Measurements from ENCODE around the gene LUC7L3. TPM values are rescaled to one million over a fixed set of nuclear protein-coding genes. Genes with fewer than 3 reads are reported as not detected.

LUC7L3 gene
- polyA plus RNA-seq, 2 donors, result 46.6 to 80.7 TPM

DNA sequence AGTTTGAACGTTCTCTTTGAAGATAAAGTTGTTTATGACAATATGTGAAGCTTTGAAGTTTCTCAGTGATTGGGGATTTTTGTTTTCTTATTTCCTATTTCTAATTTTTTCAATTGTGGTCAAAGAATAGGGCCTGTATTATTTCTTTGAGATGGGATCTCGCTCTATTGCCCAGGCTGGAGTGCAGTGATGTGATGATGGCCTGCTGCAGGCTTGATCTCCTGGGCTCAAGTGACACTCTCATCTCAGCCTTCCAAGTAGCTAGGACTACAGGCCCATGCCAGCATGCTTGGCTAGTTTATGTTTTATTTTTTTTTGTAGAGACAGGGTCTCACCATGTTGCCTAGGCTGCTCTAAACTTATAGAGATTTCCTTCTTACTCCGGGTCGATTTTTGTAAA lies 59.6 kb downstream of the LUC7L3 start:
- Histone ChIP-seq H3K27ac (ENCODE audit: low read depth in 2 of 2, low read length in 1 of 2) (no peak overlapping the region), H3K4me1 (ENCODE audit: control insufficient read depth in 2 of 2, insufficient read depth in 2 of 2, low read length in 1 of 2) (no peaks in the 10 kb centered on the region)
- 81 to 84% methylated on average over 4 of the region's 4 CpGs for WGBS, 2 donors

DNA sequence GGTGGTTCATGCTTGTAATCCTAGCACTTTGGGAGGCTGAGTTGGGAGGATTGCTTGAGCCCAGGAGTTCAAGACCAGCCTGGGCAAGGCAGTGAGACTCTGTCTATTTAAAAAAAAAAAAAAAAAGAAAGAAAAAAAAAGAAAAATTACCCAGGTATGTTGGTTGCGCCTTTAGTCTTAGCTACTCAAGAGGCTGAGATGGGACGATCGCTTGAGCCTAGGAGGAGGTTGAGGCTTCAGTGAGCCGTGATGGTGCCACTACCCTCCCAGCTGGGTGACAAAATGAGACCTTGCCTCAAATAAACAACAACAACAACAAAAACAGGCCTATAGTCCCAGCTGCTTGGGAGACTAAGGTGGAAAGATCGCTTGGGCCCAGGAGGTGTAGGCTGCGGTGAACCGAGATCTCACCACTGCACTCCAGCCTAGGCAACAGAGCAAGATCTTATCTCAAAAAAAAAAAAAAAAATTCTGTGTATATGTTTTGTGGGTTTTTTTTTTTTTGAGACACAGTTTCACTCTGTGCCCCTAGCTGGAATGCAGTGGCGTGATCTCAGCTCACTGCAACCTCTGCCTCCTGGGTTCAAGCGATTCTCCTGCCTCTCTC lies 60.4 kb downstream of the LUC7L3 start:
- no peaks in the 10 kb centered on the region for H3K9me3 ChIP-seq (ENCODE audit: control insufficient read depth in 2 of 2, insufficient read depth in 1 of 2, low read depth in 1 of 2, low read length in 1 of 2)
- no peaks in the 10 kb centered on the region for H3K27me3 ChIP-seq (ENCODE audit: control insufficient read depth in 1 of 2, insufficient read depth in 2 of 2, low read length in 2 of 2)
- H3K27ac ChIP-seq (ENCODE audit: low read depth in 2 of 2, low read length in 1 of 2), result no peak overlapping the region

More for the DNA sequence above, 59.6 kb downstream of the LUC7L3 start:
- Histone ChIP-seq H3K27me3 (ENCODE audit: control insufficient read depth in 1 of 2, insufficient read depth in 2 of 2, low read length in 2 of 2) (no peaks in the 10 kb centered on the region), H3K9me3 (ENCODE audit: control insufficient read depth in 2 of 2, insufficient read depth in 1 of 2, low read depth in 1 of 2, low read length in 1 of 2) (no peaks in the 10 kb centered on the region), H3K4me3 (ENCODE audit: low read depth in 1 of 2, low read length in 2 of 2) (no peak overlapping the region), H3K36me3 (ENCODE audit: control insufficient read depth in 2 of 2, insufficient read depth in 2 of 2, low read length in 1 of 2) (no peaks in the 10 kb centered on the region)

DNA sequence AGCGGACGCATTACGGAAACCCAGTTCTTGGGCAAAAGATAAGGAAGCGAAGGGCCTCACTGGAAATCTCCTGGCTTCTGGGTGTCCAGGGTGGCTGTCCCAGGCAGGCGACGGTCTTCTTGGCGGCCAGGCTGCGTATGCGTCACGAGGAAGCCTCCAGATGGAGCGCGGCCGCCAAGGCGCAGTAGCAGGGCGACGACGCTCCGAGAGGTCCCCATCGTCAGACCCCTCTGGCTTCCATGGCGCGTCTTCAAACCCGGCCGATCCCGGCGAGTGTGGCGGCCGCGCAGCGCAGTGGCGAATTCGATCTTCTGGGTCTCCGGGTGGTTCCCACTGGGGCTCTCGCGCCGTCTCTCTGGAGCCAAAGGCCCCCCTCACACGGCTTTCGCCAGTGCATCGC lies 61.8 kb downstream of the LUC7L3 start:
- Histone ChIP-seq H3K27ac (ENCODE audit: low read depth in 2 of 2, low read length in 1 of 2) (no peak overlapping the region), H3K4me1 (ENCODE audit: control insufficient read depth in 2 of 2, insufficient read depth in 2 of 2, low read length in 1 of 2) (peaks cover 0 to 6% of the 10 kb centered on the region in 2 donors), H3K4me3 (ENCODE audit: low read depth in 1 of 2, low read length in 2 of 2) (no peak overlapping the region), H3K9me3 (ENCODE audit: control insufficient read depth in 2 of 2, insufficient read depth in 1 of 2, low read depth in 1 of 2, low read length in 1 of 2) (no peaks in the 10 kb centered on the region), H3K27me3 (ENCODE audit: control insufficient read depth in 1 of 2, insufficient read depth in 2 of 2, low read length in 2 of 2) (no peaks in the 10 kb centered on the region), H3K36me3 (ENCODE audit: control insufficient read depth in 2 of 2, insufficient read depth in 2 of 2, low read length in 1 of 2) (no peaks in the 10 kb centered on the region)
- WGBS, 2 donors, result 56 to 59% methylated on average over 38 of the region's 38 CpGs

More for the DNA sequence above, 60.4 kb downstream of the LUC7L3 start:
- WGBS, 2 donors, result 83 to 87% methylated on average over 9 of the region's 9 CpGs
- no peaks in the 10 kb centered on the region for H3K36me3 ChIP-seq (ENCODE audit: control insufficient read depth in 2 of 2, insufficient read depth in 2 of 2, low read length in 1 of 2)
- peaks cover 0 to 5% of the 10 kb centered on the region in 2 donors for H3K4me1 ChIP-seq (ENCODE audit: control insufficient read depth in 2 of 2, insufficient read depth in 2 of 2, low read length in 1 of 2)
- no peak overlapping the region for H3K4me3 ChIP-seq (ENCODE audit: low read depth in 1 of 2, low read length in 2 of 2)

DNA sequence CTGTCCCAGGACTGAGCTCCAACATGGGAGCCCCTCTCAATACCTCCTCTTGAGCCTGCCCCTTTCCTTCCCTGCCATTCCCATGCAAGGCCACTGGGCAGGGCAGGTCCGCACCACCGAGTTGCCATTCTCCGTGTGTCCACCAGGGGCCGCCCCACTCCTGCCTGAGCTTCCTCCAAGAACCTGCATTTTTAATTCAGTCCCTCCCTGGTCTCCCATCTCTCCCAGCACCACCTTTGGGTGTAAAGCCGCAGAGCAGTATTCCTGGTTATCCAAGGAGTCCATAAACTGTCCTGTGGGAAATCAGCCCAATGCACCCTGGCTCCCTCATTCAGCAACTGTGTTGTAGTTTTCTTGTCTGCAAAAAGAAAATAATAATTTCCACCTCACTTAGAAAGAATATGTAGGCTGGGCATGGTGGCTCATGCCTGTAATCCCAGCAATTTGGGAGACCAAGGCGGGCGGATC lies 63.8 kb downstream of the LUC7L3 start:
- 12 to 18% methylated on average over 7 of the region's 7 CpGs for WGBS, 2 donors
- no peak overlapping the region for H3K4me3 ChIP-seq (ENCODE audit: low read depth in 1 of 2, low read length in 2 of 2)
- H3K9me3 ChIP-seq (ENCODE audit: control insufficient read depth in 2 of 2, insufficient read depth in 1 of 2, low read depth in 1 of 2, low read length in 1 of 2), result no peaks in the 10 kb centered on the region
- H3K27ac ChIP-seq (ENCODE audit: low read depth in 2 of 2, low read length in 1 of 2), result no peak overlapping the region
- no peaks in the 10 kb centered on the region for H3K36me3 ChIP-seq (ENCODE audit: control insufficient read depth in 2 of 2, insufficient read depth in 2 of 2, low read length in 1 of 2)
- H3K4me1 ChIP-seq (ENCODE audit: control insufficient read depth in 2 of 2, insufficient read depth in 2 of 2, low read length in 1 of 2), result peaks cover 3 to 16% of the 10 kb centered on the region in 2 donors
- H3K27me3 ChIP-seq (ENCODE audit: control insufficient read depth in 1 of 2, insufficient read depth in 2 of 2, low read length in 2 of 2), result no peaks in the 10 kb centered on the region

DNA sequence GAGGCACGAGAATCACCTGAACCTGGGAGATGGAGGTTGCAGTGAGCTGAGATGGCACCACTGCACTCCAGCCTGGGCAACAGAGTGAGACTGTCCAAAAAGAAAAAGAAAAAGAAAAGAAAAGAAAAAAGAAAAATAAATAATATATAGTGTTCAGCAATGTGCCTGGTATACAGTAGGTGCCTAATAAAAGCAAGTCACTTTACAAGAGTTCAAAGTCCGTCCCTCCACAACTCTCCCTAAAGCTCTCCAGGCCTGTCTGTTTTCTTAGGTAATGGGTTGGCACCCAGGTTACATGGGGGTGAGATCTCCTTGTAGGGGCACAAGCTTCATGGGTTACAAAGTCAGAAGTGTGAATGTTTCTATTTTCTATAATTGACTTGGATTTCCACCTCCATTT lies 64.5 kb downstream of the LUC7L3 start:
- no peaks in the 10 kb centered on the region for H3K27me3 ChIP-seq (ENCODE audit: control insufficient read depth in 1 of 2, insufficient read depth in 2 of 2, low read length in 2 of 2)
- H3K4me3 ChIP-seq (ENCODE audit: low read depth in 1 of 2, low read length in 2 of 2), result no peak overlapping the region
- H3K4me1 ChIP-seq (ENCODE audit: control insufficient read depth in 2 of 2, insufficient read depth in 2 of 2, low read length in 1 of 2), result peaks cover 3 to 16% of the 10 kb centered on the region in 2 donors
- no peaks in the 10 kb centered on the region for H3K36me3 ChIP-seq (ENCODE audit: control insufficient read depth in 2 of 2, insufficient read depth in 2 of 2, low read length in 1 of 2)
- no peaks in the 10 kb centered on the region for H3K9me3 ChIP-seq (ENCODE audit: control insufficient read depth in 2 of 2, insufficient read depth in 1 of 2, low read depth in 1 of 2, low read length in 1 of 2)
- 86 to 91% methylated on average over 2 of the region's 2 CpGs for WGBS, 2 donors
- no peak overlapping the region for H3K27ac ChIP-seq (ENCODE audit: low read depth in 2 of 2, low read length in 1 of 2)

DNA sequence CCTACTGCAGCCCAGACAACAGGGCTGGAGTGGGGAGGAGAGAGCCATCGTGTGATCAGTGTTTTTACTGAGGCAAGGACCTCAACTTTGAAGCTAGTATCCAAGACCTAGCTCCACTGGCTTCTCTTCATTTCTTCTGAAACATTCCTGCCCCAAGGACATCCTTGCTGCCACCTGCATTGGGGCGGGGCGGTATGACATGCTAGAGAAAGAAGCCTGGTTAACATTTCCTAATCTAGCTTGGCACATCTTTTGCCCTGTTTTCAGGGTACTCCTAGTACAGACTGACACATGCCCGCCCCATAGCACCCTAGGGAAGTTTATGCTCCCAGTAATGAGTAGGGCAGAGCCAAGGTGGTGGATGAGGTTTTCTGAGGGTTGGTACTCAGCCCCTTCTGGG lies 65.7 kb downstream of the LUC7L3 start:
- WGBS, 2 donors, result 48 to 58% methylated on average over 4 of the region's 4 CpGs
- peak overlapping the region; percentile 61 to 68 for H3K27ac ChIP-seq (ENCODE audit: low read depth in 2 of 2, low read length in 1 of 2)
- no peaks in the 10 kb centered on the region for H3K9me3 ChIP-seq (ENCODE audit: control insufficient read depth in 2 of 2, insufficient read depth in 1 of 2, low read depth in 1 of 2, low read length in 1 of 2)
- H3K4me1 ChIP-seq (ENCODE audit: control insufficient read depth in 2 of 2, insufficient read depth in 2 of 2, low read length in 1 of 2), result peaks cover 3 to 16% of the 10 kb centered on the region in 2 donors
- H3K27me3 ChIP-seq (ENCODE audit: control insufficient read depth in 1 of 2, insufficient read depth in 2 of 2, low read length in 2 of 2), result no peaks in the 10 kb centered on the region
- H3K36me3 ChIP-seq (ENCODE audit: control insufficient read depth in 2 of 2, insufficient read depth in 2 of 2, low read length in 1 of 2), result no peaks in the 10 kb centered on the region
- no peak overlapping the region for H3K4me3 ChIP-seq (ENCODE audit: low read depth in 1 of 2, low read length in 2 of 2)

DNA sequence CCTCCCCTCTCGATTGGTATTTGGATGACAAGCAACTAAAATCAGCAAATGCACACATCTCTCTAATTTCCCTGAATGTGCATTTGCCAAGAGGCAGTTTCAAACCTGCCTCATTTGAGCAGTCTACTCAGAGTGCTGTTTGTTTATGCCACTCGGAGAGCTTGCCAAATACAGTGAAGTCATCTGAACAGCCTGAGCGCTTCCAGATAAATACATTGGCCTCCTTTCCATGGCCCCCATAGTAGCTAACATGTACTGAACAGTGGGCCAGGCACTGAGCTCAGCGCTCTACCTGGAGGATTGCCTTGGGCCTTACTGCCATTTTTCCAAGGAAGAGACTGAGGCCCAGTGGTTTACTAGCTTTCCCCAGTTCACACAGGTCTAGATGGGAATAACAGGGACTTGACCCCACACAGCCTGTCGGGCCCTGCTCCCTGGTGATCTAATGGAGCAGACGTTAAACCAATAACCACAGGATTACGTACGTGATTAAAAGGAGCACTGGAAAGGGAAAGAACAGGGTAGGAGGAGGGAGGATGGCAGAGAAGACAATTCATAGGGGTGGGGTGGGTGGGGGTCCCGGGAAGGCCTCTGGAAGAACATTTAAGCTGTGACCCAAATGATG lies 66.7 kb downstream of the LUC7L3 start:
- no peaks in the 10 kb centered on the region for H3K9me3 ChIP-seq (ENCODE audit: control insufficient read depth in 2 of 2, insufficient read depth in 1 of 2, low read depth in 1 of 2, low read length in 1 of 2)
- WGBS, 2 donors, result 34 to 46% methylated on average over 9 of the region's 9 CpGs
- H3K4me3 ChIP-seq (ENCODE audit: low read depth in 1 of 2, low read length in 2 of 2), result no peak overlapping the region
- peaks cover 3 to 16% of the 10 kb centered on the region in 2 donors for H3K4me1 ChIP-seq (ENCODE audit: control insufficient read depth in 2 of 2, insufficient read depth in 2 of 2, low read length in 1 of 2)
- H3K27me3 ChIP-seq (ENCODE audit: control insufficient read depth in 1 of 2, insufficient read depth in 2 of 2, low read length in 2 of 2), result no peaks in the 10 kb centered on the region
- H3K36me3 ChIP-seq (ENCODE audit: control insufficient read depth in 2 of 2, insufficient read depth in 2 of 2, low read length in 1 of 2), result no peaks in the 10 kb centered on the region
- peak overlapping the region; percentile 66 to 87 for H3K27ac ChIP-seq (ENCODE audit: low read depth in 2 of 2, low read length in 1 of 2)

DNA sequence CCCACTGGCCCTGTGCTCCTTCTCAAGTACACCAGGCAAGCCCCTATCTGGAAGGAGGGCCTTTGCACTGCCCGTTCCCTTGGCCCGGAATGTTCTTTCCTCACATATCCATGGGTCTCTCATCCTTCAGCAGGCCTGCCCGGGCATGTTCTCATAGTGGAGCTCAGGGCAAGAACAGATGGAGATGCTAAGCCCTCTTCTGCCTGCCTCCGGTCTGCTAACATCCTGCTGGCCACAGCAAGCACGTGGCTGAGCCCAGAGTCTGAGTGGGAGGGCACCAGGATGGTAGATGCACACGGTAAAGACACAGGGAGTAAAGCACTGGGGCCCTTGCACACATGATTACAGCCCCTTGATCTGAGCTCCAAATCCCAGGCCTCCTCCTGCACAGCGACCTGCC lies 67.7 kb downstream of the LUC7L3 start:
- Histone ChIP-seq H3K27me3 (ENCODE audit: control insufficient read depth in 1 of 2, insufficient read depth in 2 of 2, low read length in 2 of 2) (no peaks in the 10 kb centered on the region), H3K9me3 (ENCODE audit: control insufficient read depth in 2 of 2, insufficient read depth in 1 of 2, low read depth in 1 of 2, low read length in 1 of 2) (no peaks in the 10 kb centered on the region), H3K27ac (ENCODE audit: low read depth in 2 of 2, low read length in 1 of 2) (peak overlapping the region in 1 of 2 donors; percentile 15), H3K4me1 (ENCODE audit: control insufficient read depth in 2 of 2, insufficient read depth in 2 of 2, low read length in 1 of 2) (peaks cover 3 to 16% of the 10 kb centered on the region in 2 donors), H3K4me3 (ENCODE audit: low read depth in 1 of 2, low read length in 2 of 2) (no peak overlapping the region), H3K36me3 (ENCODE audit: control insufficient read depth in 2 of 2, insufficient read depth in 2 of 2, low read length in 1 of 2) (no peaks in the 10 kb centered on the region)
- WGBS, 2 donors, result 52 to 66% methylated on average over 7 of the region's 7 CpGs

DNA sequence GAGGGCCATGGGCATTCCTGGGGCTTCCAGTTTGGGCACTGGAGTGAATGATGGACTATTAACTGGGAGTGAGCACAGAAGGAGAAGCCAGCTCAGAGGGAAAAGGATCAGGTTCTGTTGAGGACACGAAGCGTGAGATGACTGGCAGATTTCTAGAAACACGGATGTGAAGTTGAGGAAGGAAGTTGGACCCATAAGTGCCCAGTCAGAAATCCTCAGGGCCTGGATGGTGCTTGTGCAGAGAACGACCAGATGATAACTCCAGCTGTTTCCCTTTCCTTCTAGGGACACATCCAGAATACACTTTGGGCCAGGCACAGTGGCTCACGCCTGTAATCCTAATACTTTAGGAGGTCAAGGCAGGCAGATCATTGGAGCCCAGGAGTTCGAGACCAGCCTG lies 71.2 kb downstream of the LUC7L3 start:
- 79 to 83% methylated on average over 6 of the region's 6 CpGs for WGBS, 2 donors
- no peaks in the 10 kb centered on the region for H3K27me3 ChIP-seq (ENCODE audit: control insufficient read depth in 1 of 2, insufficient read depth in 2 of 2, low read length in 2 of 2)
- no peaks in the 10 kb centered on the region for H3K9me3 ChIP-seq (ENCODE audit: control insufficient read depth in 2 of 2, insufficient read depth in 1 of 2, low read depth in 1 of 2, low read length in 1 of 2)
- no peak overlapping the region for H3K27ac ChIP-seq (ENCODE audit: low read depth in 2 of 2, low read length in 1 of 2)
- no peak overlapping the region for H3K4me3 ChIP-seq (ENCODE audit: low read depth in 1 of 2, low read length in 2 of 2)
- H3K4me1 ChIP-seq (ENCODE audit: control insufficient read depth in 2 of 2, insufficient read depth in 2 of 2, low read length in 1 of 2), result peaks cover 3 to 10% of the 10 kb centered on the region in 2 donors
- H3K36me3 ChIP-seq (ENCODE audit: control insufficient read depth in 2 of 2, insufficient read depth in 2 of 2, low read length in 1 of 2), result no peaks in the 10 kb centered on the region

DNA sequence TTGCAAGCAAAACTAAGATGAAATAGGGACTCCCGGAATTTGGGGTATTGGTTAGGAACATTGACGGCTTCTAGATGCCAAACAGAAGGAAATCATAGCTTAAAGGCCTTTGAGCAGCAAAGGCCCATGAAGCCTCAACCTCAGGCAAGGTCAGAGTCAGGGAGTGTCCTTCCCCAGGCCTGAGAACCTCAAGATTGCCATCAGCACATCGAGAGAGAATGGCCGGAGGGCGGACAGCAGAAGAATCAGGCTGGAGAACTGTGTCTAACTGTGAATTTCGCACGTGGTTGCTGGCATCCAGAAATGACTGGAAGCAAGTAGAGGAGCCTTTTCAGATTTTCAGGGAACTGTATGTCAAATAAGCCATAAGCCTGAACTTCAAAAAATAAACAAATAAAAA lies 72.7 kb downstream of the LUC7L3 start:
- Histone ChIP-seq H3K27me3 (ENCODE audit: control insufficient read depth in 1 of 2, insufficient read depth in 2 of 2, low read length in 2 of 2) (no peaks in the 10 kb centered on the region), H3K36me3 (ENCODE audit: control insufficient read depth in 2 of 2, insufficient read depth in 2 of 2, low read length in 1 of 2) (no peaks in the 10 kb centered on the region), H3K9me3 (ENCODE audit: control insufficient read depth in 2 of 2, insufficient read depth in 1 of 2, low read depth in 1 of 2, low read length in 1 of 2) (no peaks in the 10 kb centered on the region), H3K4me3 (ENCODE audit: low read depth in 1 of 2, low read length in 2 of 2) (no peak overlapping the region), H3K27ac (ENCODE audit: low read depth in 2 of 2, low read length in 1 of 2) (no peak overlapping the region), H3K4me1 (ENCODE audit: control insufficient read depth in 2 of 2, insufficient read depth in 2 of 2, low read length in 1 of 2) (peaks cover 0 to 3% of the 10 kb centered on the region in 2 donors)
- 87 to 91% methylated on average over 7 of the region's 7 CpGs for WGBS, 2 donors
